Neuron (in vitro differentiated cells): ENCODE data around the gene OR4D9.

Experiments
- H2AFZ ChIP-seq: one replicate; pipeline ENCODE4 v1.6.1; 2013; ENCODE audit warnings: low read depth, mild to moderate bottlenecking, inconsistent platforms, low read length, moderate library complexity
- H3K27me3 ChIP-seq: one replicate; pipeline ENCODE4 v1.6.1; 2013; ENCODE audit warnings: low read length; ENCODE audit not compliant: insufficient read depth
- H3K36me3 ChIP-seq: one replicate; pipeline ENCODE4 v1.6.1; 2013; ENCODE audit warnings: low read length; ENCODE audit not compliant: insufficient read depth
- H3K4me1 ChIP-seq: one replicate; pipeline ENCODE4 v1.6.1; 2013; ENCODE audit warnings: low read length; ENCODE audit not compliant: insufficient read depth
- H3K4me3 ChIP-seq: 2 replicates; pipeline ENCODE4 v1.5.1; 2013; ENCODE audit warnings: mild to moderate bottlenecking, low read length, moderate library complexity
- H3K9me3 ChIP-seq: one replicate; pipeline ENCODE4 v1.6.1; 2013; ENCODE audit warnings: low read length

Gene OR4D9

GRCh38 chr11:59555601-59556114 lies 44.3 kb downstream of the OR4D9 start:
- H3K4me3 ChIP-seq: peak overlapping the region; percentile 88
- H2AFZ ChIP-seq: peak overlapping the region; percentile 96
- H3K36me3 ChIP-seq: no peaks in the 10 kb centered on the region

GRCh38 chr11:59556115-59556916 lies 45.0 kb downstream of the OR4D9 start:
- Histone ChIP-seq H3K4me3 (peak overlapping the region; percentile 88), H3K27me3 (no peaks in the 10 kb centered on the region), H3K36me3 (no peaks in the 10 kb centered on the region), H2AFZ (peak overlapping the region; percentile 96), H3K9me3 (no peaks in the 10 kb centered on the region), H3K4me1 (peaks cover 6% of the 10 kb centered on the region)

More at GRCh38 chr11:59555601-59556114, 44.3 kb downstream of the OR4D9 start:
- Histone ChIP-seq H3K9me3 (no peaks in the 10 kb centered on the region), H3K27me3 (no peaks in the 10 kb centered on the region), H3K4me1 (peaks cover 3% of the 10 kb centered on the region)

GRCh38 chr11:59556917-59557348 lies 45.6 kb downstream of the OR4D9 start:
- Histone ChIP-seq H3K4me3 (peak overlapping the region; percentile 88), H3K9me3 (no peaks in the 10 kb centered on the region), H3K36me3 (no peaks in the 10 kb centered on the region), H3K4me1 (peaks cover 6% of the 10 kb centered on the region), H2AFZ (peak overlapping the region; percentile 24), H3K27me3 (no peaks in the 10 kb centered on the region)

GRCh38 chr11:59558270-59558643 lies 46.9 kb downstream of the OR4D9 start:
- peaks cover 6% of the 10 kb centered on the region for H3K4me1 ChIP-seq
- no peaks in the 10 kb centered on the region for H3K36me3 ChIP-seq
- peak overlapping the region; percentile 88 for H3K4me3 ChIP-seq
- no peak overlapping the region for H2AFZ ChIP-seq
- H3K27me3 ChIP-seq: no peaks in the 10 kb centered on the region
- H3K9me3 ChIP-seq: no peaks in the 10 kb centered on the region

- Histone ChIP-seq H3K4me3 (peak overlapping the region; percentile 79), H3K9me3 (no peaks in the 10 kb centered on the region), H3K4me1 (peaks cover 6% of the 10 kb centered on the region), H3K36me3 (no peaks in the 10 kb centered on the region), H3K27me3 (no peaks in the 10 kb centered on the region), H2AFZ (no peak overlapping the region)
Measured at GRCh38 chr11:59559886-59560285, 48.5 kb downstream of the OR4D9 start.

- Histone ChIP-seq H2AFZ (peak overlapping the region; percentile 91), H3K4me1 (peaks cover 6% of the 10 kb centered on the region), H3K36me3 (no peaks in the 10 kb centered on the region), H3K9me3 (no peaks in the 10 kb centered on the region), H3K27me3 (no peaks in the 10 kb centered on the region), H3K4me3 (peak overlapping the region; percentile 79)
Measured at GRCh38 chr11:59560290-59560701, 49.0 kb downstream of the OR4D9 start.

- peak overlapping the region; percentile 91 for H2AFZ ChIP-seq
- peak overlapping the region; percentile 79 for H3K4me3 ChIP-seq
- no peaks in the 10 kb centered on the region for H3K9me3 ChIP-seq
- H3K36me3 ChIP-seq: no peaks in the 10 kb centered on the region
- peaks cover 6% of the 10 kb centered on the region for H3K4me1 ChIP-seq
- no peaks in the 10 kb centered on the region for H3K27me3 ChIP-seq
Measured at GRCh38 chr11:59560702-59561473, 49.5 kb downstream of the OR4D9 start.

GRCh38 chr11:59562292-59562691 lies 51.0 kb downstream of the OR4D9 start:
- Histone ChIP-seq H3K36me3 (no peaks in the 10 kb centered on the region), H3K4me1 (peaks cover 3% of the 10 kb centered on the region), H2AFZ (no peak overlapping the region), H3K9me3 (no peaks in the 10 kb centered on the region), H3K4me3 (no peak overlapping the region), H3K27me3 (no peaks in the 10 kb centered on the region)
